ENCODE results near the gene ABCD4.

GRCh38 chr14:74308695-74309094 lies 6.0 kb upstream of the ABCD4 start:
- TF ChIP-seq CTCF (IDR thresholded peaks at IDR 0.05; ENCODE audit: poor library complexity, severe bottlenecking) = no peak
- TF ChIP-seq EP300 (conservative IDR thresholded peaks at IDR 0.05; ENCODE audit: poor library complexity, severe bottlenecking) = no peak
- no peak for TF ChIP-seq TAF1 (IDR thresholded peaks at IDR 0.05; ENCODE audit: low read depth)
- TF ChIP-seq EZH2 (IDR thresholded peaks at IDR 0.05; ENCODE audit: borderline replicate concordance, insufficient read depth, low read length, poor library complexity, severe bottlenecking) = no peak
- TF ChIP-seq REST (IDR thresholded peaks at IDR 0.05; ENCODE audit: borderline replicate concordance) = no peak
- no peak for TF ChIP-seq RAD21 (conservative IDR thresholded peaks at IDR 0.05)
- TF ChIP-seq POLR2AphosphoS5 (IDR thresholded peaks at IDR 0.05) = no peak

Data from neural cell (in vitro differentiated cells).